Thyroid gland (tissue), 4 donors: ENCODE measurements around the gene NPRL2. TPM values are rescaled to one million over a fixed set of nuclear protein-coding genes. Genes with fewer than 3 reads are reported as not detected.

Experiments
- DNase-seq, 2 donors: peaks; one replicate each; pipeline ENCODE4 v3.0.0-alpha.2; 2019
- H3K27ac ChIP-seq, 3 donors: fragments of 200-600 bp; sonication (generic); 1 replicate in 2 of 3; 2 replicates in 1 of 3; pipeline ENCODE4 v1.5.1; 2016 to 2019; ENCODE audit warnings: mild to moderate bottlenecking in 1 of 3, moderate library complexity in 1 of 3
- H3K27me3 ChIP-seq: fragments of 200-600 bp; sonication (generic); one replicate; pipeline ENCODE4 v1.5.1; 2019
- H3K36me3 ChIP-seq, 2 donors: fragments of 200-600 bp; sonication (generic); one replicate each; pipeline ENCODE4 v1.5.1; 2016 to 2019
- H3K4me1 ChIP-seq, 2 donors: fragments of 200-600 bp; sonication (generic); one replicate each; pipeline ENCODE4 v1.5.1; 2017 to 2019
- H3K4me3 ChIP-seq, 3 donors: fragments of 200-600 bp; sonication (generic); replicated peaks in 1 of 3; 1 replicate in 2 of 3; 2 replicates in 1 of 3; pipeline ENCODE4 v1.5.1; 2016; ENCODE audit warnings: mild to moderate bottlenecking in 1 of 3
- H3K9me3 ChIP-seq: fragments of 200-600 bp; sonication (generic); one replicate; pipeline ENCODE4 v1.5.1; 2017
- CTCF ChIP-seq, 6 experiments: fragments of 200-600 bp in 3 of 6; fragments of 450-650 bp in 3 of 6; sonication (generic) in 3 of 6; IDR thresholded peaks; one replicate each; pipeline ENCODE4 v1.5.1; 2016 to 2019; ENCODE audit warnings: antibody characterized with exemption in 6 of 6, mild to moderate bottlenecking in 2 of 6, inconsistent platforms in 1 of 6, moderate library complexity in 1 of 6
- POLR2A ChIP-seq, 2 donors: fragments of 450-650 bp; IDR thresholded peaks; one replicate each; pipeline ENCODE4 v1.6.1; 2017; ENCODE audit warnings: antibody characterized with exemption in 2 of 2, mild to moderate bottlenecking in 2 of 2, moderate library complexity in 1 of 2
- WGBS, 2 donors: methylation state at CpG; one replicate each; pipeline ENCODE4 v1.1.5; 2017; 5-methylcytosine and 5-hydroxymethylcytosine counted together
- intact Hi-C: fragments of 100-400 bp; cut with DNase I; formaldehyde crosslinking; loops from one replicate; pipeline ENCODE4 v1.15.1; 2023
- total RNA-seq, 4 donors: library from RNA; depleted of rRNA; stranded (reverse); fragments of >200 nt; gene quantifications; one replicate each; pipeline ENCODE4 v1.2.3, GENCODE V29; 2016

NPRL2 gene
- total RNA-seq, 4 donors from 2014 or later = 13.4 to 30.6 (median 24.7) TPM

GRCh38 chr3:50392101-50392715 is 41.6 kb upstream of the NPRL2 start:
- TF ChIP-seq CTCF (IDR thresholded peaks at IDR 0.05) = no peak
- TF ChIP-seq POLR2A (IDR thresholded peaks at IDR 0.05) = no peak
- Histone ChIP-seq H3K36me3 (no peaks in the 10 kb centered on the region), H3K27me3 (no peaks in the 10 kb centered on the region), H3K27ac (no peak overlapping the region), H3K9me3 (no peaks in the 10 kb centered on the region), H3K4me1 (peaks cover 11 to 20% of the 10 kb centered on the region in 2 donors), H3K4me3 (no peak overlapping the region)
- 56 to 79% methylated on average over 4 to 5 of the region's 5 CpGs for WGBS, 2 donors
- intact Hi-C loops = no loop called here
- DNase-seq = peak in 1 of 2 donors; percentile 49

- peaks cover 11 to 20% of the 10 kb centered on the region in 2 donors for H3K4me1 ChIP-seq
- peak overlapping the region; percentile 52 to 76 (median 54) for H3K27ac ChIP-seq
- no peaks in the 10 kb centered on the region for H3K36me3 ChIP-seq
- DNase-seq = peak; percentile 94 to 97
- H3K4me3 ChIP-seq = no peak overlapping the region
- no peaks in the 10 kb centered on the region for H3K9me3 ChIP-seq
- intact Hi-C loops = no loop called here
- no peaks in the 10 kb centered on the region for H3K27me3 ChIP-seq
- 47 to 54% methylated on average over 10 to 11 of the region's 12 CpGs for WGBS, 2 donors
- TF ChIP-seq POLR2A (IDR thresholded peaks at IDR 0.05) = no peak
These were observed 40.1 kb upstream of the NPRL2 start for GRCh38 chr3:50390508-50391224.

- no peaks in the 10 kb centered on the region for H3K27me3 ChIP-seq
- no peaks in the 10 kb centered on the region for H3K9me3 ChIP-seq
- TF ChIP-seq POLR2A (IDR thresholded peaks at IDR 0.05) = no peak
- no peak for TF ChIP-seq CTCF (IDR thresholded peaks at IDR 0.05)
- no peaks in the 10 kb centered on the region for H3K36me3 ChIP-seq
- H3K27ac ChIP-seq = no peak overlapping the region
- peaks cover 11 to 20% of the 10 kb centered on the region in 2 donors for H3K4me1 ChIP-seq
- no peak overlapping the region for H3K4me3 ChIP-seq
- intact Hi-C loops = no loop called here
- no peak for DNase-seq
- 93 to 95% methylated on average over 6 of the region's 6 CpGs for WGBS, 2 donors
These were observed 38.8 kb upstream of the NPRL2 start for GRCh38 chr3:50389414-50389767.

GRCh38 chr3:50388720-50389413 is 38.3 kb upstream of the NPRL2 start:
- Histone ChIP-seq H3K36me3 (no peaks in the 10 kb centered on the region), H3K27ac (no peak overlapping the region), H3K27me3 (no peaks in the 10 kb centered on the region), H3K9me3 (no peaks in the 10 kb centered on the region), H3K4me1 (peaks cover 11 to 20% of the 10 kb centered on the region in 2 donors), H3K4me3 (no peak overlapping the region)
- 89 to 91% methylated on average over 20 to 21 of the region's 22 CpGs for WGBS, 2 donors
- no peak for DNase-seq
- intact Hi-C loops = no loop called here
- TF ChIP-seq CTCF (IDR thresholded peaks at IDR 0.05) (no peak), POLR2A (IDR thresholded peaks at IDR 0.05) (no peak)

GRCh38 chr3:50388016-50388719 is 37.6 kb upstream of the NPRL2 start:
- no peak for TF ChIP-seq POLR2A (IDR thresholded peaks at IDR 0.05)
- no peak for TF ChIP-seq CTCF (IDR thresholded peaks at IDR 0.05)
- no peaks in the 10 kb centered on the region for H3K9me3 ChIP-seq
- intact Hi-C loops = no loop called here
- no peak overlapping the region for H3K4me3 ChIP-seq
- 85 to 86% methylated on average over 19 of the region's 25 CpGs for WGBS, 2 donors
- H3K36me3 ChIP-seq = no peaks in the 10 kb centered on the region
- H3K27me3 ChIP-seq = no peaks in the 10 kb centered on the region
- no peak overlapping the region for H3K27ac ChIP-seq
- H3K4me1 ChIP-seq = peaks cover 11 to 20% of the 10 kb centered on the region in 2 donors
- no peak for DNase-seq
